HL-60/S4 treated with retinoic acid at 250 ng/mL for 4 days and 3 days (cell line): ENCODE data around the gene PTPRZ1.

Experiments used
- in situ Hi-C: fragments of 300-500 bp; cut with MboI; formaldehyde crosslinking; loops from 2 replicates; pipeline ENCODE4 v1.7.0; 2022; ENCODE audit warnings: low sequenced_read_pairs

The PTPRZ1 gene

GRCh38 chr7:121953164-121953563, 80.2 kb downstream of the PTPRZ1 start:
- in situ Hi-C loops = no loop called here

- in situ Hi-C loops = no loop called here
These were observed 80.6 kb downstream of the PTPRZ1 start for GRCh38 chr7:121953601-121954000.

GRCh38 chr7:121954803-121955202, 81.8 kb downstream of the PTPRZ1 start:
- in situ Hi-C loops = no loop called here

GRCh38 chr7:121957626-121958025, 84.7 kb downstream of the PTPRZ1 start:
- in situ Hi-C loops = no loop called here

GRCh38 chr7:121960678-121961077, 87.7 kb downstream of the PTPRZ1 start:
- in situ Hi-C loops = no loop called here

- in situ Hi-C loops = no loop called here
These were observed 88.3 kb downstream of the PTPRZ1 start for GRCh38 chr7:121961089-121961867.

- in situ Hi-C loops = no loop called here
These were observed 93.4 kb downstream of the PTPRZ1 start for GRCh38 chr7:121966276-121966934.

GRCh38 chr7:121966935-121967332, 94.0 kb downstream of the PTPRZ1 start:
- in situ Hi-C loops = no loop called here

GRCh38 chr7:121985476-121986030, 112.6 kb downstream of the PTPRZ1 start:
- in situ Hi-C loops = loop anchor here (25.0 kb wide), 1 partner anchor 623 kb away; no protein-coding TSS in a partner anchor

GRCh38 chr7:121992068-121992467, 119.1 kb downstream of the PTPRZ1 start:
- in situ Hi-C loops = loop anchor here (25.0 kb wide), 1 partner anchor 630 kb away; no protein-coding TSS in a partner anchor

- in situ Hi-C loops = loop anchor here (25.0 kb wide), 1 partner anchor 633 kb away; no protein-coding TSS in a partner anchor
These were observed 121.9 kb downstream of the PTPRZ1 start for GRCh38 chr7:121994625-121995410.

GRCh38 chr7:122006687-122007086, 133.7 kb downstream of the PTPRZ1 start:
- in situ Hi-C loops = no loop called here

- in situ Hi-C loops = no loop called here
These were observed 137.2 kb downstream of the PTPRZ1 start for GRCh38 chr7:122010116-122010515.

GRCh38 chr7:122013065-122013464, 140.1 kb downstream of the PTPRZ1 start:
- in situ Hi-C loops = no loop called here

GRCh38 chr7:122013630-122014029, 140.7 kb downstream of the PTPRZ1 start:
- in situ Hi-C loops = no loop called here

- in situ Hi-C loops = no loop called here
These were observed 141.7 kb downstream of the PTPRZ1 start for GRCh38 chr7:122014697-122015096.

GRCh38 chr7:122018032-122018431, 145.1 kb downstream of the PTPRZ1 start:
- in situ Hi-C loops = no loop called here

- in situ Hi-C loops = no loop called here
These were observed 154.1 kb downstream of the PTPRZ1 start for GRCh38 chr7:122027058-122027457.

GRCh38 chr7:122033641-122034040, 160.7 kb downstream of the PTPRZ1 start:
- in situ Hi-C loops = no loop called here

- in situ Hi-C loops = no loop called here
These were observed 162.9 kb downstream of the PTPRZ1 start for GRCh38 chr7:122035876-122036275.

GRCh38 chr7:122038134-122038533, 165.2 kb downstream of the PTPRZ1 start:
- in situ Hi-C loops = no loop called here
